H1 (cell line): ENCODE results near the gene UBE3A.

Experiments used
- CTCF ChIP-seq, 3 experiments: IDR thresholded peaks; 1 replicate in 2 of 3; 2 replicates in 1 of 3; pipeline versions ENCODE4 v1.5.1 to v1.6.1; 2011; ENCODE audit warnings: low read length in 3 of 3, mild to moderate bottlenecking in 3 of 3, inconsistent platforms in 2 of 3, low read depth in 1 of 3, moderate library complexity in 1 of 3; ENCODE audit not compliant: insufficient read depth in 1 of 3; ENCODE audit errors: control extremely low read depth in 1 of 3
- JUND ChIP-seq: IDR thresholded peaks from 2 replicates; pipeline ENCODE4 v1.6.1; 2011; ENCODE audit warnings: mild to moderate bottlenecking, improper control_type of control experiment, low read length
- POLR2A ChIP-seq, 2 experiments: IDR thresholded peaks; 1 replicate in 1 of 2; 2 replicates in 1 of 2; pipeline ENCODE4 v1.6.1; 2011; ENCODE audit warnings: low read depth in 2 of 2, low read length in 2 of 2, mild to moderate bottlenecking in 2 of 2; ENCODE audit errors: control extremely low read depth in 1 of 2
- TAF1 ChIP-seq: IDR thresholded peaks from 2 replicates; pipeline ENCODE4 v1.6.1; 2011; ENCODE audit warnings: mild to moderate bottlenecking, low read depth, low read length
- YY1 ChIP-seq: IDR thresholded peaks from 2 replicates; pipeline ENCODE4 v1.6.1; 2011; ENCODE audit warnings: low read depth, mild to moderate bottlenecking, low read length

- TF ChIP-seq TAF1 = no peak
- no peak for TF ChIP-seq POLR2A (IDR thresholded peaks at IDR 0.05; ENCODE audit: control extremely low read depth in 1 of 2, low read depth in 2 of 2, low read length in 2 of 2)
- no peak for TF ChIP-seq CTCF (IDR thresholded peaks at IDR 0.05; ENCODE audit: control extremely low read depth in 1 of 3, insufficient read depth in 1 of 3, low read depth in 1 of 3, low read length in 3 of 3)
- TF ChIP-seq YY1 = no peak
- TF ChIP-seq JUND = no peak
Measured at GRCh38 chr15:25416693-25417092, 22.1 kb downstream of the UBE3A start.
